Calu3 (cell line): ENCODE data around the gene TRMT61B. TPM values are rescaled to one million over a fixed set of nuclear protein-coding genes. Genes with fewer than 3 reads are reported as not detected.

Source experiments
- Bru-seq: library from RNA; stranded (reverse); fragments of 400-500 nt; gene quantifications from one replicate; lab custom pipeline; 2021; lab: Mats Ljungman, UMichigan
- BruChase-seq, 2 experiments: library from RNA; stranded (reverse); fragments of 400-500 nt; gene quantifications; one replicate each; lab custom pipeline; 2021; lab: Mats Ljungman, UMichigan
- BruUV-seq: library from RNA; stranded (reverse); fragments of 400-500 nt; replicated peaks from 2 replicates; lab custom pipeline; 2021; lab: Mats Ljungman, UMichigan
- CTCF ChIA-PET: fragments of 300-600 bp; sonication (Branson Sonifier 250); formaldehyde crosslinking; loops from one replicate; lab custom pipeline; 2022; ENCODE audit warnings: antibody characterized with exemption; lab: Charles Lee
- DNase-seq: peaks from one replicate; pipeline ENCODE4 v3.0.0; 2022
- H3K27ac Mint-ChIP-seq: one replicate; pipeline ENCODE4 v1.8.0; 2022; ENCODE audit warnings: mixed read lengths; ENCODE audit not compliant: unreplicated experiment
- H3K27me3 Mint-ChIP-seq: one replicate; pipeline ENCODE4 v1.8.0; 2022; ENCODE audit warnings: mixed read lengths; ENCODE audit not compliant: unreplicated experiment
- H3K36me3 Mint-ChIP-seq: one replicate; pipeline ENCODE4 v1.8.0; 2022; ENCODE audit warnings: mild to moderate bottlenecking, moderate library complexity, mixed read lengths; ENCODE audit not compliant: insufficient read depth, unreplicated experiment
- H3K4me1 Mint-ChIP-seq: one replicate; pipeline ENCODE4 v1.8.0; 2022; ENCODE audit warnings: mild to moderate bottlenecking, low read depth, mixed read lengths; ENCODE audit not compliant: unreplicated experiment
- H3K4me3 Mint-ChIP-seq: one replicate; pipeline ENCODE4 v1.8.0; 2022; ENCODE audit warnings: mild to moderate bottlenecking, low read depth, moderate library complexity, mixed read lengths; ENCODE audit not compliant: unreplicated experiment
- H3K9me3 Mint-ChIP-seq: one replicate; pipeline ENCODE4 v1.8.0; 2022; ENCODE audit warnings: low read depth, mixed read lengths; ENCODE audit not compliant: unreplicated experiment
- CTCF ChIP-seq: fragments of 200-600 bp; IDR thresholded peaks from one replicate; pipeline ENCODE4 v1.8.0; 2022; ENCODE audit warnings: antibody characterized with exemption; ENCODE audit not compliant: unreplicated experiment
- intact Hi-C: fragments of 100-400 bp; cut with micrococcal nuclease; formaldehyde crosslinking; loops from one replicate; pipeline ENCODE4 v1.10.0; 2022; ENCODE audit not compliant: unreplicated experiment
- long read RNA-seq: library from polyadenylated mRNA; stranded (forward); transcript quantifications from one replicate; pipeline ENCODE4 v2.0.0, GENCODE V29; 2022
- total RNA-seq: library from RNA; stranded (reverse); gene quantifications from 2 replicates; pipeline ENCODE4 v1.2.3, GENCODE V29; 2022

Gene TRMT61B
- total RNA-seq (17.0 and 18.1 TPM in 2 replicates), Bru-seq, nascent RNA (percentile 80 among the genes with signal in this experiment), BruChase-seq, experiment 1, labeled RNA remaining after a 6-hour chase (percentile 79 among the genes with signal in this experiment), BruChase-seq, experiment 2, labeled RNA remaining after a 2-hour chase (percentile 89 among the genes with signal in this experiment)
- long read RNA-seq, transcript TRMT61B-201 (7 exons, 1,836 nt): major isoform, 13 of 37 reads
- long read RNA-seq, partial matches to known transcripts: 2 of 37 reads
- long read RNA-seq, other reads (novel, unspliced or antisense): 21 of 37 reads

GRCh38 chr2:28870146-28870891 is at the start of gene TRMT61B:
TRMT61B (minus strand) TSS chr2:28870309; CDS start chr2:28870277, 32 bp downstream.
- no peak for TF ChIP-seq CTCF
- Mint-ChIP-seq H3K4me1 (peaks cover 13% of the 10 kb centered on the region), H3K27ac (peak within 1 kb of the TSS; percentile 67), H3K4me3 (peak within 1 kb of the TSS; percentile 92), H3K27me3 (peaks cover 7% of the 10 kb centered on the region), H3K9me3 (no peaks in the 10 kb centered on the region), H3K36me3 (peaks cover 34% of the 10 kb centered on the region)
- CTCF ChIA-PET: interaction anchor here (0.9 kb wide), 1 partner anchor 8 kb away, joined by 3 read pairs; no protein-coding TSS in a partner anchor
- intact Hi-C loops: no loop called here
- DNase-seq: peak; percentile 95
- BruUV-seq: TSS peak; percentile 99

GRCh38 chr2:28915939-28916338 is 45.8 kb upstream of the TRMT61B start:
- Mint-ChIP-seq H3K36me3 (peaks cover 74% of the 10 kb centered on the region), H3K9me3 (no peaks in the 10 kb centered on the region), H3K4me1 (no peaks in the 10 kb centered on the region), H3K4me3 (no peak overlapping the region), H3K27ac (no peak overlapping the region), H3K27me3 (no peaks in the 10 kb centered on the region)
- no peak for TF ChIP-seq CTCF
- BruUV-seq: no TSS peak
- no peak for DNase-seq
- intact Hi-C loops: no loop called here
- CTCF ChIA-PET: no interaction called here

GRCh38 chr2:28909655-28910353 is 39.7 kb upstream of the TRMT61B start:
- no TSS peak for BruUV-seq
- DNase-seq: no peak
- peaks cover 29% of the 10 kb centered on the region for H3K4me1 Mint-ChIP-seq
- H3K9me3 Mint-ChIP-seq: no peaks in the 10 kb centered on the region
- H3K36me3 Mint-ChIP-seq: peaks cover 93% of the 10 kb centered on the region
- no peak overlapping the region for H3K4me3 Mint-ChIP-seq
- H3K27ac Mint-ChIP-seq: no peak overlapping the region
- intact Hi-C loops: no loop called here
- TF ChIP-seq CTCF: no peak
- CTCF ChIA-PET: no interaction called here
- H3K27me3 Mint-ChIP-seq: no peaks in the 10 kb centered on the region

GRCh38 chr2:28908172-28908571 is 38.1 kb upstream of the TRMT61B start:
- BruUV-seq: no TSS peak
- DNase-seq: no peak
- Mint-ChIP-seq H3K4me1 (peaks cover 34% of the 10 kb centered on the region), H3K27ac (no peak overlapping the region), H3K36me3 (peaks cover 90% of the 10 kb centered on the region), H3K9me3 (no peaks in the 10 kb centered on the region), H3K4me3 (no peak overlapping the region), H3K27me3 (no peaks in the 10 kb centered on the region)
- CTCF ChIA-PET: no interaction called here
- intact Hi-C loops: no loop called here
- no peak for TF ChIP-seq CTCF
